HPDE6-E6E7 (cell line): Measurements from ENCODE around the gene BLTP3A.

ENCODE experiments used
- DNase-seq: peaks from one replicate; pipeline ENCODE4 v3.0.0; 2011; ENCODE audit warnings: missing footprints; ENCODE audit errors: extremely low spot score

The BLTP3A gene

DNA sequence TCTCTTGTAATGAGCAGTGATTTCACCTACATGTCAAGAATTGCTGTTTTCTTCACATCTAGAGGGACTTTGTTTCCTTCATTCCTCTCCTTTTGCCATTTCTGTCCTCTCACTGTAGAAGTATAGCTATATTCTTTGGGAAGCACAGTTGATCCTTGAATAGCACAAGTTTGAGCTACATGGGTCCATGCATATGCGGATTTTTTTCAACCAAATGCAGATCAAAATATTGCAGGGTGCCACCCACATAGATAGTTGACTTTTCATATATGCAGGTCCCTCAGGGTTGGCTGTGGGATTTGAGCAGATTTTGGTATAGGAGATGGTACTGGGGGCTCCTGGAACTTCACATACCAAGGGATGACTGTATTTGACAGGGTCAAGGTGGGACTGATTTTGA, 41.1 kb downstream of the BLTP3A start:
- DNase-seq, result no peak

DNA sequence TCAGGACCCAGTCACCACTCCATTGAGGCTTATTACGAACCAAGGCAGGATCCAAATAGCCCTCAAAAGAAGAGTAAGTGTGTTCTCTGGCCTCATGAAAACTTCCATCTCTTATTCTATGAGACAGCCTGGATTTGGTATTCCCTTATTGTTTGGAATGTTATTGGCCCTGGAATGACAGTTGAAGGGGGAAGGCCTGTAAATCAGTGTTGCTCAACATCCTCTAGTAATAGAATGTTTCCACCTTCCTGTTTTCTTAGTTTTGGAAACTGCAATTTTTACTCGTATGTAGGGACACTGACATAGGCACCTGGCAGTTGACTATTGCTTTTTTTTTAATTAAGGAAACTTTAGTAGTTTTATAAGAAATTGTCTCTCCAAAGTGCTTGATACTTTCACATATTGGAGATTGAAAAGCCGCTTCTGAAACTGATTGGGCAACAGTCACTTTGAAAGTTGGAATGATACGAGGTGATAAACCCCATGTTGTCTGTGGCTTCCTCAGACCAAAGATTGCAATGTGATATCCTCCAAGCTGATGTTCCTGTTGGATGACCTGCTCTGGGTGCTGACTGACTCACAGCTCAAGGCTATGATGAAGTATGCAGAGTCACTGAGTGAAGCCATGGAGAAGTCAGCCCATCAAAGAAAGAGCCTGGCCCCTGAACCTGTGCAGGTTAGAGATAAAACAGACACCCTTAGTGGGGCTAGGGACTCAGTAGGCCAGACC, 43.1 kb downstream of the BLTP3A start:
- peak; percentile 50 for DNase-seq

DNA sequence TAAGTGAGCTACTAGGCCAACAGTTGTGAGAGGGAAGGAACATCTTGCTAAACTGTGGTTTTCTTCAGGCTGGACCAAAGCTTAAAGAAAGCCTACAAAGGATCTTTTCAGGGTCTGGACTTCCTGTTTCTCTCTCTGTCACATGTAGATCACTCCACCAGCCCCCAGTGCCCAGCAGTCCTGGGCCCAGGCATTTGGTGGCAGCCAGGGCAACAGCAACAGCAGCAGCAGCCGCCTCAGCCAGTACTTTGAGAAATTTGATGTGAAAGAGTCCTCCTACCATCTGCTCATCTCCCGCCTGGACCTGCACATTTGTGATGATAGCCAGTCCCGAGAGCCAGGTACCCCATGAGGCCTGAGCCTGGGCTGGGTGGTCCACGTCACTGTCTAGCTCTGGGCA, 44.1 kb downstream of the BLTP3A start:
- no peak for DNase-seq

DNA sequence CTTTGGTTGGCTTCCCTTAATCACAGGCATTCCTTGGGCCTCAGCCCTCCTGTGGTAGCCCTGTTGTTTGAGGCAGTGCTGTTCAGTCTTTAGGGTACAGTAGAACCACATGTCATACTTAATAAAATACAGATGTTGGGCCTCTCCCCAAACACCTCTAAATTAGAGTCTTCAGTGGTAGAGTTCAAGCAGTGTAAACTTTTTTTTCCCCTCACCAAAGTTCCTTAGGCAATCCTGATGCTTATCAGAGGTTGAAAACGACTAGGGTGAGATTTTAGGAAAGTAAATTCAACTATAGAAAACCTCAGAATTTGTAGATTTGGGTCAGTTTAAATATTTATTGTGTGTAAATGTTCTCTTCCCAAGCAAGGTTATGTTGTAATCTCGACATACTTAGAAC, 44.6 kb downstream of the BLTP3A start:
- no peak for DNase-seq

DNA sequence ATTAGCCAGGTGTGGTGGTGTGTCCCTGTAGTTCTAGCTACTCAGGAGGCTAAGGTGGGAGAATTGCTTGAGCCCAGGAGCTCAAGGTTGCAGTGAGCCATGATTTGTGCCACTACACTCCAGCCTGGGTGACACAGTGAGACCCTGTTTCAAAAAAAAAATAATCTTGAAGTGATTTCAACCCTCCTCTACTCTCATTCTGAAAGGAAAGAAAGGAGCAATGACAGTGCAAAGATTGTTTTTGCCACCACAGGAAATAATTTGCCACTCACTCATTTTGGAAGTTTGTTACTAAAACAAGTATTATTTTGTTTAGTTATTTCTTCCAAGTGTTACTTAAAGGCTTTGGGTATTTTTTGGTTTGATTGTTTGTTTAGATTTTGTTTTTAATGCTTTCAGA, 45.6 kb downstream of the BLTP3A start:
- DNase-seq, result no peak

DNA sequence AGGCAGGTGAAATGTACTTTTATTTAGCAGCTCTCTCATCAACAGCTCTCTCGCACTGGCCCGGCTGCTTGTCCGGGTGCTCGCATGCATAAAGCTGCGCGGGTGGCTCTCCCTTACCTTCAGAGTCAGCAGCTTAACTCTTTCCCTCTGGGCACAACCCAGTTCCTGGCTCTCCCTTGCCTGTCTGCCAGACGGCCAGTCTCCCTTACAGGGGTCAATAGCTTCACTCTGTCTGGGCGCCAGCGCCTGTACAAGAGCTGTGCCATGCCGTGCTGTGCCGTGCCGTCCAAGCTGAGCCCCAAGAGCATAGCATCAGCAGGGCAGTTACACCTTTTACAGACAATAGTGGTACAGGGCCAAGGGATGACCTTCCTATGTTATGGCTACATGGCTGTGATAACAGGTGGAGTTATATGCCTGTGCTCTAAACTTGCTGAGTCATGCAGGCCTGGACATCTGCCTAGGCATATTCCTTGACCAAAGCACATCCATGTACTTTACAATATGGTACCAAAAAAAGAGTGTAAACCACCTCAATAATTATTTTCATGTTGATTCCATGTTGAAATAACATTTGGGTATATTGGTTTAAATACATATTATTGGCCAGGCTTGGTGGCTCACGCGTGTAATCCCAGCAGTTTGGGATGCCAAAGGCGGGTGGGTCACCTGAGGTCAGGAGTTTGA, 47.9 kb downstream of the BLTP3A start:
- DNase-seq, result no peak
